HEK293T (cell line): Measurements from ENCODE around the gene BORCS8.
"Not testable (repeated sequence)": the region's sequence is repeated elsewhere in the genome, so short reads cannot be mapped to it uniquely, and the experiment has no call there.

ENCODE experiments used
- CTCF ChIA-PET: fragments of 350-600 bp; formaldehyde crosslinking; extraction: SDS; loops from one replicate; lab custom pipeline; 2021; ENCODE audit warnings: antibody characterized with exemption, inconsistent platforms; lab: Yijun Ruan, JAX
- POLR2A ChIA-PET: fragments of 350-600 bp; formaldehyde crosslinking; extraction: SDS; loops from one replicate; lab custom pipeline; 2020; ENCODE audit warnings: antibody characterized with exemption, inconsistent platforms; lab: Yijun Ruan, JAX
- DNase-seq: peaks from one replicate; pipeline ENCODE4 v3.0.0; 2012; ENCODE audit warnings: mixed read lengths; ENCODE audit errors: extremely low spot score
- ARNT ChIP-seq: fragments of 450-650 bp; IDR thresholded peaks from 2 replicates; pipeline ENCODE4 v1.6.1; 2017; ENCODE audit warnings: mild to moderate bottlenecking
- BHLHE40 ChIP-seq: fragments of 450-650 bp; IDR thresholded peaks from 2 replicates; pipeline ENCODE4 v1.6.1; 2016; ENCODE audit warnings: mild to moderate bottlenecking, moderate library complexity, borderline replicate concordance
- CTBP1 ChIP-seq: fragments of 450-650 bp; IDR thresholded peaks from 2 replicates; pipeline ENCODE4 v1.6.1; 2016; ENCODE audit warnings: borderline replicate concordance
- ELF4 ChIP-seq: fragments of 450-650 bp; IDR thresholded peaks from 2 replicates; pipeline ENCODE4 v1.6.1; 2017; ENCODE audit warnings: antibody characterized with exemption
- FOXA1 ChIP-seq: fragments of 450-650 bp; IDR thresholded peaks from 2 replicates; pipeline ENCODE4 v1.6.1; 2016; ENCODE audit warnings: mild to moderate bottlenecking
- FOXK2 ChIP-seq: fragments of 450-650 bp; IDR thresholded peaks from 2 replicates; pipeline ENCODE4 v1.6.1; 2016; ENCODE audit warnings: mild to moderate bottlenecking
- FOXM1 ChIP-seq: fragments of 450-650 bp; IDR thresholded peaks from 2 replicates; pipeline ENCODE4 v1.6.1; 2017; ENCODE audit warnings: mild to moderate bottlenecking, borderline replicate concordance
- HDGF ChIP-seq: fragments of 450-650 bp; IDR thresholded peaks from 2 replicates; pipeline ENCODE4 v1.6.1; 2017; ENCODE audit warnings: antibody characterized with exemption, borderline replicate concordance
- L3MBTL2 ChIP-seq: fragments of 450-650 bp; conservative IDR thresholded peaks from 2 replicates; pipeline ENCODE4 v1.6.1; 2016; ENCODE audit warnings: mild to moderate bottlenecking
- LEF1 ChIP-seq: fragments of 450-650 bp; IDR thresholded peaks from 2 replicates; pipeline ENCODE4 v1.6.1; 2017; ENCODE audit warnings: mild to moderate bottlenecking, borderline replicate concordance
- NFRKB ChIP-seq: fragments of 450-650 bp; IDR thresholded peaks from 2 replicates; pipeline ENCODE4 v1.6.1; 2016; ENCODE audit warnings: mild to moderate bottlenecking, moderate library complexity
- PKNOX1 ChIP-seq: fragments of 450-650 bp; IDR thresholded peaks from 2 replicates; pipeline ENCODE4 v1.6.1; 2016
- SP1 ChIP-seq: fragments of 450-650 bp; IDR thresholded peaks from 2 replicates; pipeline ENCODE4 v1.6.1; 2017
- SUZ12 ChIP-seq: fragments of 450-650 bp; IDR thresholded peaks from 2 replicates; pipeline ENCODE4 v1.6.1; 2016; ENCODE audit warnings: mild to moderate bottlenecking
- TARDBP ChIP-seq: fragments of 450-650 bp; IDR thresholded peaks from 2 replicates; pipeline ENCODE4 v1.6.1; 2016
- ZNF384 ChIP-seq: fragments of 450-650 bp; IDR thresholded peaks from 2 replicates; pipeline ENCODE4 v1.6.1; 2016

BORCS8 gene

GRCh38 chr19:19152668-19153384 is 39.1 kb downstream of the BORCS8 start:
- CTCF ChIA-PET, result no interaction called here
- no peak for DNase-seq
- no peak for TF ChIP-seq CTBP1
- no peak for TF ChIP-seq NFRKB
- no peak for TF ChIP-seq BHLHE40
- no peak for TF ChIP-seq ARNT
- no peak for TF ChIP-seq SP1
- TF ChIP-seq SUZ12, result no peak
- TF ChIP-seq LEF1, result no peak
- TF ChIP-seq FOXA1, result no peak
- no peak for TF ChIP-seq ZNF384
- TF ChIP-seq PKNOX1, result no peak
- no peak for TF ChIP-seq FOXK2
- no peak for TF ChIP-seq L3MBTL2
- TF ChIP-seq HDGF, result no peak
- no peak for TF ChIP-seq TARDBP
- POLR2A ChIA-PET, result no interaction called here

- ChIA-PET POLR2A (no interaction called here), CTCF (no interaction called here)
- no peak for DNase-seq
- TF ChIP-seq HDGF (no peak), TARDBP (no peak), LEF1 (no peak), ARNT (no peak), PKNOX1 (no peak), SUZ12 (no peak), L3MBTL2 (no peak), ZNF384 (no peak), FOXA1 (no peak), FOXM1 (no peak), CTBP1 (no peak), NFRKB (no peak), FOXK2 (no peak), SP1 (no peak), ELF4 (no peak), BHLHE40 (no peak)
Measured at GRCh38 chr19:19151418-19151817, 40.5 kb downstream of the BORCS8 start.

GRCh38 chr19:19149435-19149834 is 42.5 kb downstream of the BORCS8 start:
- no peak for TF ChIP-seq SP1
- no peak for TF ChIP-seq CTBP1
- no peak for TF ChIP-seq ZNF384
- no peak for TF ChIP-seq LEF1
- TF ChIP-seq L3MBTL2, result no peak
- TF ChIP-seq FOXM1, result no peak
- ChIA-PET CTCF (interaction anchor here (0.6 kb wide), 3 partner anchors 10 to 226 kb away, joined by 3 to 6 read pairs (median 3); no protein-coding TSS in a partner anchor), POLR2A (no interaction called here)
- no peak for DNase-seq

GRCh38 chr19:19148504-19148903 is 43.4 kb downstream of the BORCS8 start:
- not testable (repeated sequence) for DNase-seq
- CTCF ChIA-PET, result interaction anchor here (2.8 kb wide), 1 partner anchor 26 kb away, joined by 12 read pairs; no protein-coding TSS in a partner anchor
- POLR2A ChIA-PET, result interaction anchor here (0.9 to 1.5 kb wide), 2 partner anchors 8 to 22 kb away, joined by 4 read pairs; partner anchors contain the start of gene MEF2B

- TF ChIP-seq FOXA1 (no peak), BHLHE40 (no peak)
- no peak for DNase-seq
- ChIA-PET CTCF (interaction anchor here (2.8 kb wide), 1 partner anchor 27 kb away, joined by 12 read pairs; no protein-coding TSS in a partner anchor), POLR2A (interaction anchor here (1.5 kb wide), 1 partner anchor 9 kb away, joined by 4 read pairs; no protein-coding TSS in a partner anchor)
Measured at GRCh38 chr19:19147344-19147743, 44.6 kb downstream of the BORCS8 start.

- ChIA-PET CTCF (interaction anchor here (2.8 kb wide), 1 partner anchor 28 kb away, joined by 12 read pairs; no protein-coding TSS in a partner anchor), POLR2A (no interaction called here)
- TF ChIP-seq FOXM1 (no peak), ZNF384 (no peak), BHLHE40 (no peak), NFRKB (no peak), SUZ12 (no peak), L3MBTL2 (no peak), ELF4 (no peak), LEF1 (no peak), SP1 (no peak), FOXA1 (no peak), TARDBP (no peak), ARNT (no peak), HDGF (no peak), FOXK2 (no peak), PKNOX1 (no peak)
- DNase-seq, result no peak
Measured at GRCh38 chr19:19146865-19147264, 45.1 kb downstream of the BORCS8 start.
